OCI-LY1 (cell line): ENCODE results near the gene UBQLN3.

ENCODE experiments used
- H2AFZ ChIP-seq: fragments of 200-600 bp; sonication (generic), shearing (Covaris generic); 2 replicates; pipeline ENCODE4 v1.6.0; 2014; ENCODE audit warnings: antibody characterized with exemption, mild to moderate bottlenecking, low read length
- H3F3A ChIP-seq: fragments of 200-600 bp; sonication (generic), shearing (Covaris generic); 2 replicates; pipeline ENCODE4 v1.6.0; 2014; ENCODE audit warnings: mild to moderate bottlenecking, antibody characterized with exemption, low read length, moderate library complexity; ENCODE audit not compliant: insufficient read depth
- H3K27ac ChIP-seq: fragments of 200-600 bp; sonication (generic); 2 replicates; pipeline ENCODE4 v1.5.1; 2014; ENCODE audit warnings: low read length, mixed run types, mild to moderate bottlenecking, low read depth; ENCODE audit not compliant: poor library complexity, severe bottlenecking
- H3K27me3 ChIP-seq: fragments of 200-600 bp; sonication (generic); 2 replicates; pipeline ENCODE4 v1.6.0; 2014; ENCODE audit warnings: antibody characterized with exemption, mild to moderate bottlenecking, low read length, moderate library complexity; ENCODE audit not compliant: insufficient read depth
- H3K36me3 ChIP-seq: fragments of 200-600 bp; sonication (generic); 2 replicates; pipeline ENCODE4 v1.6.1; 2014; ENCODE audit warnings: mild to moderate bottlenecking, antibody characterized with exemption, low read length, moderate library complexity, mixed read lengths; ENCODE audit not compliant: insufficient read depth
- H3K4me1 ChIP-seq: fragments of 200-600 bp; sonication (generic); 2 replicates; pipeline ENCODE4 v1.5.1; 2014; ENCODE audit warnings: mild to moderate bottlenecking, low read length, moderate library complexity; ENCODE audit not compliant: insufficient read depth, severe bottlenecking
- H3K4me2 ChIP-seq: fragments of 200-600 bp; sonication (generic), shearing (Covaris generic); 2 replicates; pipeline ENCODE4 v1.6.1; 2014; ENCODE audit warnings: low read length
- H3K4me3 ChIP-seq: fragments of 200-600 bp; sonication (generic); 2 replicates; pipeline ENCODE4 v1.5.1; 2014; ENCODE audit warnings: low read length, low read depth, mild to moderate bottlenecking, mixed read lengths; ENCODE audit not compliant: poor library complexity, severe bottlenecking
- H3K79me2 ChIP-seq: fragments of 200-600 bp; shearing (Covaris generic); 2 replicates; pipeline ENCODE4 v1.6.1; 2016; ENCODE audit warnings: mixed run types, low read length, mixed read lengths; ENCODE audit not compliant: insufficient read depth
- H3K9ac ChIP-seq: fragments of 200-600 bp; sonication (generic), shearing (Covaris generic); 2 replicates; pipeline ENCODE4 v1.6.1; 2014; ENCODE audit warnings: mild to moderate bottlenecking, low read length, mixed read lengths
- H3K9me2 ChIP-seq: fragments of 200-600 bp; sonication (generic), shearing (Covaris generic); 2 replicates; pipeline ENCODE4 v1.6.1; 2014; ENCODE audit warnings: low read depth, mild to moderate bottlenecking, low read length, mixed read lengths
- H3K9me3 ChIP-seq: fragments of 200-600 bp; shearing (Covaris generic); 2 replicates; pipeline ENCODE4 v1.6.1; 2014; ENCODE audit warnings: low read length, mixed read lengths
- H4K20me1 ChIP-seq: fragments of 200-600 bp; sonication (generic), shearing (Covaris generic); 2 replicates; pipeline ENCODE4 v1.6.0; 2016; ENCODE audit warnings: mild to moderate bottlenecking, low read length; ENCODE audit not compliant: insufficient read depth
- EZH2 ChIP-seq: fragments of 200-600 bp; sonication (generic), shearing (Covaris generic); IDR thresholded peaks from 2 replicates; pipeline ENCODE4 v1.8.0; 2017; ENCODE audit warnings: borderline replicate concordance, mixed run types, mild to moderate bottlenecking, antibody characterized with exemption, low read length, moderate library complexity, mixed read lengths
- TF ChIP-seq, protein P1 (sequence below): fragments of 200-600 bp; sonication (generic), shearing (Covaris generic); IDR thresholded peaks from 2 replicates; pipeline ENCODE4 v1.5.1; 2017; ENCODE audit warnings: mild to moderate bottlenecking, antibody characterized with exemption, low read length, moderate library complexity, mixed read lengths

Gene UBQLN3

DNA sequence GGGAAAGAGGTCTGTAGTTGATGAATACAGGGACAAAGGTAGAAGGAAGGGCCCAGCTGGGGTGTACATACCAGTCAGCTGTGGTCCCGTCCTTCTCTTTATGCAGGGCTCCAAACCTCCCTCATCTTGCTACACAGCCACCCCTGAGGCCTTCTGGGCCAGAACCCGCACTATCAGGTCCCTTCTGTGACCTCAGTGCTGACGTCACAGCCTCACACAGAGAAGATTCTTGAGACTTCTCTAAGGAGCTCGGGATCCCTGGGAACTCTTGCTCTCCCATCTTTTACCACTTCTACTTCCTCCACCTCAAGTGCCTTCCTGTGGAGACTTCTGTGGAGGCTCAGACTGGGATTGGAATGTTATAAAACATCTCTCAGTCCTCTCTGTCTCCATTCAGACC is at the start of gene UBQLN3:
Gene UBQLN3 (minus strand): TSS at position 155 of the 400 bp plus-strand sequence. CDS start 399 bp downstream, outside the sequence.
- Histone ChIP-seq H3K9ac (no peak within 1 kb of the TSS), H3K4me1 (no peaks in the 10 kb centered on the region), H3K9me2 (no peaks in the 10 kb centered on the region), H2AFZ (no peak within 1 kb of the TSS), H3F3A (no peaks in the 10 kb centered on the region), H3K27ac (no peak within 1 kb of the TSS), H3K36me3 (no peaks in the 10 kb centered on the region), H3K4me3 (no peak within 1 kb of the TSS), H3K27me3 (no peaks in the 10 kb centered on the region; the same call in 1 of the 2 replicates), H3K79me2 (no peaks in the 10 kb centered on the region), H3K4me2 (no peak within 1 kb of the TSS), H3K9me3 (no peaks in the 10 kb centered on the region), H4K20me1 (no peaks in the 10 kb centered on the region)
- TF ChIP-seq EZH2: no peak

DNA sequence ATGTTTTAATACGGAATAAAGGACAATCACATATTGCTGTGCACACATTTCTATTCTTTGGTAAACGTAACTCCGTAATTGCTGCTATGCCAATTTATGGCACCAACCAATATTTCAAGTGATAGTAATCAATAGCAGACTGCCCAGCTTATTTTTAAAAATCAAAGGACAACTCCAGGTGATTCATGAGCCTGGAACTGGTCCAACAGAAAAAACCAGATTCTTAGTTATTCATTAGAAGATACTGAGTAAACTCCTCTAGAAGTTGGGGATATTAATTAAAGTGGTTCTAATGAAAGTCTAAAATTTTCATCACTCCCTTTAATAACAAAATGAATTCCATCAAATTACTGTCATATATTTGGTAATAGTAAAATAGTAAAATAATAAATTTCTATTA is 48.0 kb upstream of the UBQLN3 start:
- H3K27ac ChIP-seq: no peak overlapping the region
- no peaks in the 10 kb centered on the region for H3K9me3 ChIP-seq
- TF ChIP-seq, protein P1, sequence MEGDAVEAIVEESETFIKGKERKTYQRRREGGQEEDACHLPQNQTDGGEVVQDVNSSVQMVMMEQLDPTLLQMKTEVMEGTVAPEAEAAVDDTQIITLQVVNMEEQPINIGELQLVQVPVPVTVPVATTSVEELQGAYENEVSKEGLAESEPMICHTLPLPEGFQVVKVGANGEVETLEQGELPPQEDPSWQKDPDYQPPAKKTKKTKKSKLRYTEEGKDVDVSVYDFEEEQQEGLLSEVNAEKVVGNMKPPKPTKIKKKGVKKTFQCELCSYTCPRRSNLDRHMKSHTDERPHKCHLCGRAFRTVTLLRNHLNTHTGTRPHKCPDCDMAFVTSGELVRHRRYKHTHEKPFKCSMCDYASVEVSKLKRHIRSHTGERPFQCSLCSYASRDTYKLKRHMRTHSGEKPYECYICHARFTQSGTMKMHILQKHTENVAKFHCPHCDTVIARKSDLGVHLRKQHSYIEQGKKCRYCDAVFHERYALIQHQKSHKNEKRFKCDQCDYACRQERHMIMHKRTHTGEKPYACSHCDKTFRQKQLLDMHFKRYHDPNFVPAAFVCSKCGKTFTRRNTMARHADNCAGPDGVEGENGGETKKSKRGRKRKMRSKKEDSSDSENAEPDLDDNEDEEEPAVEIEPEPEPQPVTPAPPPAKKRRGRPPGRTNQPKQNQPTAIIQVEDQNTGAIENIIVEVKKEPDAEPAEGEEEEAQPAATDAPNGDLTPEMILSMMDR: no peak
- no peak for TF ChIP-seq EZH2
- H3F3A ChIP-seq: no peaks in the 10 kb centered on the region
- no peaks in the 10 kb centered on the region for H3K4me1 ChIP-seq
- H2AFZ ChIP-seq: no peak overlapping the region
- no peaks in the 10 kb centered on the region for H3K36me3 ChIP-seq
- no peak overlapping the region for H3K9ac ChIP-seq
- H3K27me3 ChIP-seq: no peaks in the 10 kb centered on the region
- H3K79me2 ChIP-seq: no peaks in the 10 kb centered on the region
- H4K20me1 ChIP-seq: no peaks in the 10 kb centered on the region
- no peak overlapping the region for H3K4me2 ChIP-seq
- H3K9me2 ChIP-seq: no peaks in the 10 kb centered on the region
- H3K4me3 ChIP-seq: no peak overlapping the region

DNA sequence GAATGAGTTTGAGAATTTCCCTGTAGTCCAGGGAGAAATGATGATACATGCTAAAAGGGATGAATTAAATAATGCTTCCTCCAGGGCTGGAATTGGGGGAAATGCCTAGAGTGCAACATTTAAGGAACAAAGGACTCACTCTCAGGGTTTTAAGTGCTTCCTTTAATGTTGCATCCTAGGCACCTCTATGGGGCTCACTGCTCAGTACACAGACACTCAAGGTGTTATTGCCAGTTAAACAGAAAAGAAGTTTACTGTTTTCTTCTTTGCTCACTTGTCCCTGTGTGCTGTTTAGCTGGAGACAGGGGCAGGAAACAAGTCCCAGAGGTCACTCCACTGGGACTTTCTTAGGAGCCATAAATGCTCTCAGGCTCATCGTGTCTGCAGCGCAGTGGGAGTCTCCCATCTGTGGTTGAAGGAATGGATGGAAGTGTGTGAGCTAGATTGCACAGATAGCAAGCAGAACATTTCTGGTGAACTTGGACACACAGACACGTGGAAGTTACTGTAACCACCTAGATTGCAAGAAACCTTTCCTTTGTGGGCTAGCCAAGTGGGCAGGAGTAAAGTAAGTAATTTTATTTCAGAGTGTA is 46.9 kb upstream of the UBQLN3 start:
- Histone ChIP-seq H3K9ac (no peak overlapping the region), H3K4me3 (no peak overlapping the region), H3K36me3 (no peaks in the 10 kb centered on the region), H3K27me3 (no peaks in the 10 kb centered on the region), H3K27ac (no peak overlapping the region), H3K4me2 (no peak overlapping the region), H3K4me1 (no peaks in the 10 kb centered on the region), H3K9me2 (no peaks in the 10 kb centered on the region), H3K79me2 (no peaks in the 10 kb centered on the region), H3K9me3 (no peaks in the 10 kb centered on the region), H3F3A (no peaks in the 10 kb centered on the region), H2AFZ (no peak overlapping the region), H4K20me1 (no peaks in the 10 kb centered on the region)
- no peak for TF ChIP-seq EZH2
- TF ChIP-seq, protein P1: no peak

DNA sequence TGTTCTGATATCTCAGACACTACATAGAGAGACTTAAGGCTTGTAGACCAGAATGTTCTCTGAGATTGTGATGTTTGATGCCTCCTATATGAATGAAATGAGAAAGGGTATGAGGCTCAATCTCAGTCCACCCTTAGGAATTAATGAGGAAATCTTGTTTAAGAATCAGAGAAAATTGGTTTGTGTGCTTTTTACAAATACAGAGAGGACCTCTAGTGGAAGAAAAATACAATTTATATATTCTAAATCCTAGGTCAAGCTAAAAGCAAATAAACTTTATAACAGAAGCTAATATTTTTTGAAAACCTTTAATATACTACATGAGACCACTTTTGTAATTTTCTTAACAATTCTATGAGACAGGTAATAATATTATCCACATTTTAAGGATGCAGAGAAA is 43.6 kb upstream of the UBQLN3 start:
- Histone ChIP-seq H3K4me3 (no peak overlapping the region), H3K79me2 (no peaks in the 10 kb centered on the region), H3K4me1 (no peaks in the 10 kb centered on the region), H3K27ac (no peak overlapping the region), H3K36me3 (no peaks in the 10 kb centered on the region), H2AFZ (no peak overlapping the region), H3K9me3 (no peaks in the 10 kb centered on the region), H4K20me1 (no peaks in the 10 kb centered on the region), H3K4me2 (no peak overlapping the region), H3K9me2 (no peaks in the 10 kb centered on the region), H3K27me3 (no peaks in the 10 kb centered on the region), H3K9ac (no peak overlapping the region), H3F3A (no peaks in the 10 kb centered on the region)
- no peak for TF ChIP-seq EZH2
- TF ChIP-seq, protein P1: no peak
